ENCODE data around the gene VPS11.

DNA sequence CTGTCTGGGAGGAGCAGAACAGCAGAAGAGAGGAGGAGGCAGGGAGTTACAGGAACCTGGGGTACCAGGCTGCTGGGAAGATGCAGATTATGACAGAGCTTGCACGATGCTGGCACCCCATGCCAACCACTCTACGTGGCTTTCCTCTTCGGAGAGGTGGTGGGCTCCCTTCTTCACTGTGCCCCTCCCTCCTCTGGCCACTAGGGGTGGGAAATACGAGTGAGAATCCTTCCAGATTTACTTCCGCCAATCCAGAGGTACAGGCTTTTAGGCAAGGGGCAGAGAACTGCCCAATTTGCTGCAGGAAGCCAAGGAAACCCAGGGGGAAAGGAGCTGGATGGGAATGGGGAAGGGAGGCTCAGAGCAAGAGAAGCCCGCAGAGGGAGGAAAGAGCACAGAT, 22.9 kb upstream of the VPS11 start:
- TF ChIP-seq, protein P1, sequence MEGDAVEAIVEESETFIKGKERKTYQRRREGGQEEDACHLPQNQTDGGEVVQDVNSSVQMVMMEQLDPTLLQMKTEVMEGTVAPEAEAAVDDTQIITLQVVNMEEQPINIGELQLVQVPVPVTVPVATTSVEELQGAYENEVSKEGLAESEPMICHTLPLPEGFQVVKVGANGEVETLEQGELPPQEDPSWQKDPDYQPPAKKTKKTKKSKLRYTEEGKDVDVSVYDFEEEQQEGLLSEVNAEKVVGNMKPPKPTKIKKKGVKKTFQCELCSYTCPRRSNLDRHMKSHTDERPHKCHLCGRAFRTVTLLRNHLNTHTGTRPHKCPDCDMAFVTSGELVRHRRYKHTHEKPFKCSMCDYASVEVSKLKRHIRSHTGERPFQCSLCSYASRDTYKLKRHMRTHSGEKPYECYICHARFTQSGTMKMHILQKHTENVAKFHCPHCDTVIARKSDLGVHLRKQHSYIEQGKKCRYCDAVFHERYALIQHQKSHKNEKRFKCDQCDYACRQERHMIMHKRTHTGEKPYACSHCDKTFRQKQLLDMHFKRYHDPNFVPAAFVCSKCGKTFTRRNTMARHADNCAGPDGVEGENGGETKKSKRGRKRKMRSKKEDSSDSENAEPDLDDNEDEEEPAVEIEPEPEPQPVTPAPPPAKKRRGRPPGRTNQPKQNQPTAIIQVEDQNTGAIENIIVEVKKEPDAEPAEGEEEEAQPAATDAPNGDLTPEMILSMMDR (IDR thresholded peaks at IDR 0.05; ENCODE audit: low read length): no peak
- no peak for TF ChIP-seq EZH2 (optimal IDR thresholded peaks at IDR 0.05; ENCODE audit: low read depth, low read length)

Data from MM.1S (cell line).